OCI-LY7 (cell line): Measurements from ENCODE around the gene CTSO. TPM values are rescaled to one million over a fixed set of nuclear protein-coding genes. Genes with fewer than 3 reads are reported as not detected.

Experiments
- BruUV-seq: library from RNA; stranded (reverse); fragments of 400-500 nt; replicated peaks from 2 replicates; lab custom pipeline; 2021; lab: Mats Ljungman, UMichigan
- CTCF ChIA-PET: fragments of 300-600 bp; sonication (Branson Sonifier 250); formaldehyde crosslinking; loops from one replicate; lab custom pipeline; 2022; ENCODE audit warnings: antibody characterized with exemption; ENCODE audit not compliant: unreplicated experiment; lab: Charles Lee
- POLR2A ChIA-PET: fragments of 300-600 bp; sonication (Branson Sonifier 250); formaldehyde crosslinking; loops from one replicate; lab custom pipeline; 2022; ENCODE audit warnings: antibody characterized with exemption; lab: Charles Lee
- DNase-seq: peaks from one replicate; pipeline ENCODE4 v3.0.0-alpha.2; 2015; ENCODE audit warnings: low spot score
- H2AFZ ChIP-seq: fragments of 200-600 bp; sonication (generic), shearing (Covaris generic); 2 replicates; pipeline ENCODE4 v1.6.1; 2014; ENCODE audit warnings: mild to moderate bottlenecking, antibody characterized with exemption, low read length, moderate library complexity
- H3K27ac ChIP-seq: fragments of 200-600 bp; sonication (generic); 2 replicates; pipeline ENCODE4 v1.5.1; 2014; ENCODE audit warnings: mixed run types, low read depth, mild to moderate bottlenecking, moderate library complexity, low read length, inconsistent platforms; ENCODE audit not compliant: poor library complexity, severe bottlenecking
- H3K36me3 ChIP-seq: fragments of 200-600 bp; sonication (generic); 2 replicates; pipeline ENCODE4 v1.6.1; 2014; ENCODE audit warnings: mild to moderate bottlenecking, antibody characterized with exemption, low read length, moderate library complexity, mixed read lengths; ENCODE audit not compliant: insufficient read depth
- H3K4me1 ChIP-seq: fragments of 200-600 bp; sonication (generic); 2 replicates; pipeline ENCODE4 v1.5.1; 2014; ENCODE audit warnings: mild to moderate bottlenecking, low read length; ENCODE audit not compliant: insufficient read depth, poor library complexity, severe bottlenecking
- H3K4me2 ChIP-seq: fragments of 200-600 bp; sonication (generic); 2 replicates; pipeline ENCODE4 v1.6.1; 2014; ENCODE audit warnings: mild to moderate bottlenecking, low read length
- H3K4me3 ChIP-seq: fragments of 200-600 bp; sonication (generic); 2 replicates; pipeline ENCODE4 v1.5.1; 2014; ENCODE audit warnings: mild to moderate bottlenecking, low read depth, low read length; ENCODE audit not compliant: poor library complexity, severe bottlenecking
- H3K79me2 ChIP-seq: fragments of 200-600 bp; sonication (generic); 2 replicates; pipeline ENCODE4 v1.6.1; 2016; ENCODE audit warnings: low read depth, mild to moderate bottlenecking, low read length, moderate library complexity, mixed read lengths; ENCODE audit not compliant: insufficient read depth
- H3K9me2 ChIP-seq: fragments of 200-600 bp; sonication (generic); 2 replicates; pipeline ENCODE4 v1.6.1; 2016; ENCODE audit warnings: mild to moderate bottlenecking, low read length, mixed read lengths; ENCODE audit not compliant: insufficient read depth
- H3K9me3 ChIP-seq: fragments of 200-600 bp; sonication (generic); 2 replicates; pipeline ENCODE4 v1.6.1; 2014; ENCODE audit warnings: mild to moderate bottlenecking, mixed run types, low read length, mixed read lengths
- H4K20me1 ChIP-seq: fragments of 200-600 bp; sonication (generic); 2 replicates; pipeline ENCODE4 v1.6.1; 2014; ENCODE audit warnings: mild to moderate bottlenecking, antibody characterized with exemption, low read length, moderate library complexity, mixed read lengths; ENCODE audit not compliant: insufficient read depth
- CTCF ChIP-seq: fragments of 200-600 bp; sonication (generic); conservative IDR thresholded peaks from 2 replicates; pipeline ENCODE4 v1.5.1; 2014; ENCODE audit warnings: mild to moderate bottlenecking, antibody characterized with exemption, low read length, moderate library complexity, mixed read lengths
- EZH2phosphoT487 ChIP-seq: fragments of 200-600 bp; sonication (generic); IDR thresholded peaks from 2 replicates; pipeline ENCODE4 v1.6.1; 2018; ENCODE audit warnings: low read depth, borderline replicate concordance, mild to moderate bottlenecking, mixed run types, antibody characterized with exemption, low read length, moderate library complexity, mixed read lengths
- intact Hi-C: fragments of 100-400 bp; cut with micrococcal nuclease; formaldehyde crosslinking; loops from one replicate; pipeline ENCODE4 v1.10.0; 2022; ENCODE audit not compliant: unreplicated experiment
- total RNA-seq, 2 experiments: library from RNA; depleted of rRNA in 1 of 2; stranded (reverse); fragments of >200 nt in 1 of 2; shearing (Covaris generic) in 1 of 2; gene quantifications; 2 replicates each; pipeline ENCODE4 v1.2.3, GENCODE V29; 2014 to 2022

CTSO gene
- total RNA-seq, 2 experiments from 2014 or later = 0.92 to 1.8 TPM

DNA sequence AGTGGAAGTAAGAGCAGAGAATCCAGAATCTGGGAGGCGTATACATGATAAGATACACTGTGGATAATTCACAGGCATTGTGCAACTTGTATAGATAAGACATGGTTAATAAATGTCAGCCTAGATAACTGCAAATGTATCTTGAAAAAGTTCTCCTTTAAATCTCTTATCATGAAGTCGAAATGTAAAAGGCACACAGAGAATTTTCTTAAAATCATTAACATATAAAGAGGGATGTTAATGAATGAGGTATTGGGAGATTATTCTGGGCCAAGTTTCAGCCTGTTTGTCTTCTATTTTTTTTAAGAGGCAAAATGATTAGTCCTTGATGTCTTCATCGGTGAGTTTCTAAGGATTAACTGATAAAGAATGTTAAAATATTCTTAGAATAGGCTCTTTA is 49.3 kb downstream of the CTSO start:
- H3K9me2 ChIP-seq = no peaks in the 10 kb centered on the region
- no peaks in the 10 kb centered on the region for H3K4me1 ChIP-seq
- DNase-seq = no peak
- TF ChIP-seq EZH2phosphoT487 = no peak
- TF ChIP-seq CTCF = no peak
- no peaks in the 10 kb centered on the region for H3K79me2 ChIP-seq
- H3K9me3 ChIP-seq = no peaks in the 10 kb centered on the region
- H3K4me2 ChIP-seq = no peak overlapping the region
- CTCF ChIA-PET = no interaction called here
- H3K4me3 ChIP-seq = no peak overlapping the region
- no peak overlapping the region for H3K27ac ChIP-seq
- POLR2A ChIA-PET = no interaction called here
- no peaks in the 10 kb centered on the region for H4K20me1 ChIP-seq
- H3K36me3 ChIP-seq = no peaks in the 10 kb centered on the region
- no TSS peak for BruUV-seq
- H2AFZ ChIP-seq = no peak overlapping the region
- intact Hi-C loops = no loop called here

DNA sequence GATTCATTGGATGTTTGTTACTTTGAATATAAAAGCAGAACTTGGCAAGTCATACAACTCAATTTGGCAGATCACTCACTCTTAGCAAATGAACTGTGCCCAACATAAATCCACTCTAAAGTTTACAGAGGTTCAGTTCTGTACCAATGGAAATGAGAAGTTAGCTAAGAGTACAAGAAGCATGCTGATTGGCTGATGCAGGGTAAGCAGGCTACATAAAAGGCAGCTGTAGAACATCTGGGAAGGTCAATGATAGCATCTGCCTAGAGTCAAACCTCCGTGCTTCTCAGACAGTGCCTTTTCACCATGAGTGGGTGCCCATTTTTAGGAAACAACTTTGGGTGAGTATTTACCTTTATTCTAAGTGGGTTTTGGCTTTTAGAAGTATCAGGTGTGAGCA is 50.2 kb downstream of the CTSO start, which contains the start of gene TDO2:
Gene TDO2 (plus strand): TSS at position 244 of the 400 bp plus-strand sequence. CDS start 63 bp downstream, at position 307.
- POLR2A ChIA-PET = interaction anchor here (0.7 kb wide), 1 partner anchor 49 kb away, joined by 3 read pairs; no protein-coding TSS in a partner anchor
- no peak within 1 kb of the TSS for H2AFZ ChIP-seq
- no peak for DNase-seq
- no peaks in the 10 kb centered on the region for H3K9me3 ChIP-seq
- intact Hi-C loops = no loop called here
- H3K4me2 ChIP-seq = no peak within 1 kb of the TSS
- no TSS peak for BruUV-seq
- no peaks in the 10 kb centered on the region for H3K9me2 ChIP-seq
- CTCF ChIA-PET = no interaction called here
- no peak for TF ChIP-seq CTCF
- TF ChIP-seq EZH2phosphoT487 = no peak
- no peak within 1 kb of the TSS for H3K4me3 ChIP-seq
- H4K20me1 ChIP-seq = no peaks in the 10 kb centered on the region
- H3K4me1 ChIP-seq = no peaks in the 10 kb centered on the region
- no peak within 1 kb of the TSS for H3K27ac ChIP-seq
- no peaks in the 10 kb centered on the region for H3K79me2 ChIP-seq
- H3K36me3 ChIP-seq = no peaks in the 10 kb centered on the region

DNA sequence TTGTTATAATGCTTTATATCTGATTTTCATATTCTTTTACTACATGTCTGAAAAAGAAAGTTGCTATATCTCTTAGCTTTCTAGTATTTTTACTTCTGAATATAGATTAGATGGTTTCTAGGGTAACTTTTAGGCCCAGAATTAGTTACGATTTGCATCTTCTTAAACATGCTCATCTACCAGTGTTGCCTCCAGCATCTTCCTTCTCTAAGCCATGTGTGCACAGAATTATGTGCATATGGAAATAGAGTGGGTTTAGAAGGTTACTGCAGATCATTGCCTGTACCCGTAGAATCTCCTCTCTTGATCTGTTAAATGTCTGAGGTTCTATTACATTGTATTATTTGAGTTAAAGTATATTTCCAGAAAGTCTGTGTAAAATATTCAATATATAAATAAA is 52.7 kb downstream of the CTSO start:
- Histone ChIP-seq H3K9me2 (no peaks in the 10 kb centered on the region), H3K79me2 (no peaks in the 10 kb centered on the region), H2AFZ (no peak overlapping the region), H3K9me3 (no peaks in the 10 kb centered on the region), H3K4me1 (no peaks in the 10 kb centered on the region), H3K36me3 (no peaks in the 10 kb centered on the region), H3K27ac (no peak overlapping the region), H4K20me1 (no peaks in the 10 kb centered on the region), H3K4me2 (no peak overlapping the region), H3K4me3 (no peak overlapping the region)
- intact Hi-C loops = no loop called here
- DNase-seq = no peak
- CTCF ChIA-PET = no interaction called here
- POLR2A ChIA-PET = no interaction called here
- TF ChIP-seq EZH2phosphoT487 = no peak
- TF ChIP-seq CTCF = no peak
- no TSS peak for BruUV-seq
